Fibroblast of pulmonary artery (primary cell): ENCODE data around the gene PRM1.
A peak's percentile ranks its signal among the peaks of the same experiment; 100 is the strongest.

Experiments used
- DNase-seq: peaks from one replicate; pipeline ENCODE4 v3.0.0-alpha.2; 2010; ENCODE audit warnings: low read depth
- H3K4me3 ChIP-seq: replicated peaks from 2 replicates; pipeline ENCODE4 v1.5.1; 2011; ENCODE audit warnings: low read depth, mild to moderate bottlenecking, control low read depth, low read length, moderate library complexity
- CTCF ChIP-seq: IDR thresholded peaks from 2 replicates; pipeline ENCODE4 v1.5.1; 2011; ENCODE audit warnings: mild to moderate bottlenecking, control low read depth, low read length, inconsistent platforms; ENCODE audit errors: missing control alignments

Gene PRM1

GRCh38 chr16:11289202-11289601 lies 8.1 kb upstream of the PRM1 start:
- DNase-seq = no peak

GRCh38 chr16:11285842-11286241 lies 4.7 kb upstream of the PRM1 start:
- H3K4me3 ChIP-seq = no peak overlapping the region
- no peak for DNase-seq

More at GRCh38 chr16:11289202-11289601, 8.1 kb upstream of the PRM1 start:
- TF ChIP-seq CTCF = no peak
- H3K4me3 ChIP-seq = no peak overlapping the region

GRCh38 chr16:11283820-11284248 lies 2.7 kb upstream of the PRM1 start:
- TF ChIP-seq CTCF = peak; percentile 25
- H3K4me3 ChIP-seq = no peak overlapping the region
- peak; percentile 45 for DNase-seq

More at GRCh38 chr16:11285842-11286241, 4.7 kb upstream of the PRM1 start:
- no peak for TF ChIP-seq CTCF

GRCh38 chr16:11278681-11279628 lies 2.2 kb downstream of the PRM1 start:
- no peak for DNase-seq

GRCh38 chr16:11277607-11278337 lies 3.4 kb downstream of the PRM1 start:
- DNase-seq = no peak
- no peak overlapping the region for H3K4me3 ChIP-seq
- TF ChIP-seq CTCF = no peak

More at GRCh38 chr16:11278681-11279628, 2.2 kb downstream of the PRM1 start:
- no peak for TF ChIP-seq CTCF
- H3K4me3 ChIP-seq = no peak overlapping the region

- no peak for DNase-seq
- no peak overlapping the region for H3K4me3 ChIP-seq
- no peak for TF ChIP-seq CTCF
Observed at GRCh38 chr16:11276896-11277593, 4.1 kb downstream of the PRM1 start.
